HL-60 (cell line): ENCODE data around the gene PTGES3L.

ENCODE experiments used
- CTCF ChIP-seq: IDR thresholded peaks from one replicate; pipeline ENCODE4 v1.5.1; 2011; ENCODE audit warnings: low read length, control low read depth, inconsistent platforms; ENCODE audit not compliant: insufficient read depth
- POLR2AphosphoS5 ChIP-seq: IDR thresholded peaks from 2 replicates; pipeline ENCODE4 v1.6.1; 2012; ENCODE audit warnings: low read depth
- REST ChIP-seq: IDR thresholded peaks from 2 replicates; pipeline ENCODE4 v1.6.1; 2012; ENCODE audit warnings: low read depth; ENCODE audit not compliant: insufficient replicate concordance

- no peak for TF ChIP-seq CTCF
- TF ChIP-seq POLR2AphosphoS5 = peak; percentile 70; the same call in 1 of the 2 replicates
- TF ChIP-seq REST = no peak
Measured at GRCh38 chr17:43020030-43020621, 40.2 kb upstream of the PTGES3L start.
